Measurements from ENCODE around the gene PRPF38B.
A peak's percentile ranks its signal among the peaks of the same experiment; 100 is the strongest.

PRPF38B gene

GRCh38 chr1:108742253-108742652 is 50.1 kb downstream of the PRPF38B start:
- Histone ChIP-seq H3K27ac (no peak overlapping the region), H3K4me1 (no peaks in the 10 kb centered on the region), H3K36me3 (no peaks in the 10 kb centered on the region), H3K9me3 (no peaks in the 10 kb centered on the region), H3K27me3 (no peaks in the 10 kb centered on the region), H3K4me3 (no peak overlapping the region)
- TF ChIP-seq, protein P1, sequence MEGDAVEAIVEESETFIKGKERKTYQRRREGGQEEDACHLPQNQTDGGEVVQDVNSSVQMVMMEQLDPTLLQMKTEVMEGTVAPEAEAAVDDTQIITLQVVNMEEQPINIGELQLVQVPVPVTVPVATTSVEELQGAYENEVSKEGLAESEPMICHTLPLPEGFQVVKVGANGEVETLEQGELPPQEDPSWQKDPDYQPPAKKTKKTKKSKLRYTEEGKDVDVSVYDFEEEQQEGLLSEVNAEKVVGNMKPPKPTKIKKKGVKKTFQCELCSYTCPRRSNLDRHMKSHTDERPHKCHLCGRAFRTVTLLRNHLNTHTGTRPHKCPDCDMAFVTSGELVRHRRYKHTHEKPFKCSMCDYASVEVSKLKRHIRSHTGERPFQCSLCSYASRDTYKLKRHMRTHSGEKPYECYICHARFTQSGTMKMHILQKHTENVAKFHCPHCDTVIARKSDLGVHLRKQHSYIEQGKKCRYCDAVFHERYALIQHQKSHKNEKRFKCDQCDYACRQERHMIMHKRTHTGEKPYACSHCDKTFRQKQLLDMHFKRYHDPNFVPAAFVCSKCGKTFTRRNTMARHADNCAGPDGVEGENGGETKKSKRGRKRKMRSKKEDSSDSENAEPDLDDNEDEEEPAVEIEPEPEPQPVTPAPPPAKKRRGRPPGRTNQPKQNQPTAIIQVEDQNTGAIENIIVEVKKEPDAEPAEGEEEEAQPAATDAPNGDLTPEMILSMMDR (IDR thresholded peaks at IDR 0.05): no peak
- DNase-seq: no peak
- intact Hi-C loops (cut with DNase I; ENCODE audit: low total_unique reads): no loop called here

DNA sequence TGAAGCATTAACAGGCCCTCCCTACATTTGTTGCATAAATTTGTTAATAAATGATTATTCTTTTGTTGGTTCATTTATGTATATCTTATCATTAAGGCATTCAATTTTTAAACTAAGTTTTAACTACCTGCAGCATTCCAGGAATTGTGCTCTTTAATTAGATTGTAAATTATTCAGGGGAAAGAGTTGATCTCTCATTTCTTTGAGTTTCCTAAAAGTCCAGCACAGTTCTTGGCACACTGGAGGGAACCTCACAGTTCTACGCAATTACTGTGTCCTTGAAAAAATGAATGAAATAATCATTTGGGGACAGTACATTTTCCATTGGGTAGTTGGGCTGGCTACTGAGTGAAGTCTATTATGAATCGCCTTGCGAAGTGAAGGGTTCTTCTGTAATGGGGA is 53.9 kb downstream of the PRPF38B start:
- intact Hi-C loops (cut with DNase I; ENCODE audit: low total_unique reads): loop anchor here (2.0 kb wide), 1 partner anchor 53 kb away; the partner anchor contains the start of gene PRPF38B
- Histone ChIP-seq H3K4me3 (peak overlapping the region; percentile 68 to 79), H3K27ac (peak overlapping the region; percentile 89 to 96), H3K36me3 (no peaks in the 10 kb centered on the region), H3K9me3 (no peaks in the 10 kb centered on the region), H3K27me3 (no peaks in the 10 kb centered on the region), H3K4me1 (peaks cover 0 to 33% (median 13%) of the 10 kb centered on the region in 4 donors)
- DNase-seq: no peak
- TF ChIP-seq, protein P1 (IDR thresholded peaks at IDR 0.05): no peak

GRCh38 chr1:108746382-108747170 is 54.5 kb downstream of the PRPF38B start, which contains the start of gene STXBP3:
Gene STXBP3, plus strand, starts transcription at chr1:108746674. Its CDS starts 64 bp downstream, at chr1:108746738.
- Histone ChIP-seq H3K9me3 (no peaks in the 10 kb centered on the region), H3K27ac (peak within 1 kb of the TSS; percentile 89 to 96), H3K4me1 (peaks cover 0 to 35% (median 15%) of the 10 kb centered on the region in 4 donors), H3K4me3 (peak within 1 kb of the TSS; percentile 68 to 79), H3K27me3 (no peaks in the 10 kb centered on the region), H3K36me3 (no peaks in the 10 kb centered on the region)
- peak; percentile 97 to 99 for DNase-seq
- TF ChIP-seq, protein P1 (IDR thresholded peaks at IDR 0.05): peak; percentile 90 to 96
- intact Hi-C loops (cut with DNase I; ENCODE audit: low total_unique reads): loop anchor here (2.0 kb wide), 1 partner anchor 54 kb away; the partner anchor contains the start of gene PRPF38B

DNA sequence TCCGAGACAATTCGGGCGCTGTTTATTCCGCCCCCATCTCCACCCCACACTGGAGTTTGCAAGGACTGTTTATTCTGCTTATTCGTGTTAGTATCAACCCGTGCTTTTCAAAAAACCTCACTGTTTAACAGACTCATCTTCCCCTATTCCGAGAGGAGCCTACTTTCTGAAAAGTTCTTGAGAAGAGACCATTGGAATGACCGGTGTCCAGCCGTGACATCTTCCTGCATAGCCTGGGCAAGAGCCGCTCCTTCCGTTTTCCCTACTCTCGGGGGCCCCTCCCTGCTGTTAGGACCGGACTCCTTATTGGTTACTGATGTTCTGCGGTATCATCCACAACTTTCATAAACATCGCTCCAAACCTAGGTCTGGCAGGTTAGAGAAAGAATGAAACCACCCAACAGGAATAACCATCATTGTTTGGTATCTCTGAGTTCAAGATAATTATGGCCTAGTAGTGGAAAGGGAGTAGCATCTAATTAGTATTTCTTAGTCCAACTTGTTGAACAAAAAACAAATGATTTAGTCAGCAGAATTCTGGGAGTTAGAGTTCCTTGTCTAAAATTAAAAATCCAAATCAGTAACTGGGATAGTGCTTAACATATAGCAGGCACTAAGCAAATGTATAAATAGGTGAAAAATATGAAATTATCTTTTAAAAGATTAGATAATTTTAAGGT is 55.2 kb downstream of the PRPF38B start:
- Histone ChIP-seq H3K4me1 (peaks cover 0 to 36% (median 15%) of the 10 kb centered on the region in 4 donors), H3K36me3 (peaks cover 0 to 1% (median 0%) of the 10 kb centered on the region in 3 donors), H3K4me3 (peak overlapping the region; percentile 68 to 79), H3K27ac (peak overlapping the region; percentile 89 to 96), H3K9me3 (no peaks in the 10 kb centered on the region), H3K27me3 (no peaks in the 10 kb centered on the region)
- intact Hi-C loops (cut with DNase I; ENCODE audit: low total_unique reads): loop anchor here (2.0 kb wide), 1 partner anchor 55 kb away; the partner anchor contains the start of gene PRPF38B
- TF ChIP-seq, protein P1 (IDR thresholded peaks at IDR 0.05): no peak
- DNase-seq: peak; percentile 89 to 90

GRCh38 chr1:108747898-108748297 is 55.8 kb downstream of the PRPF38B start:
- peak overlapping the region; percentile 68 to 79 for H3K4me3 ChIP-seq
- TF ChIP-seq, protein P1 (IDR thresholded peaks at IDR 0.05): no peak
- DNase-seq: no peak
- H3K36me3 ChIP-seq: peaks cover 0 to 4% (median 0%) of the 10 kb centered on the region in 3 donors
- intact Hi-C loops (cut with DNase I; ENCODE audit: low total_unique reads): loop anchor here (2.0 kb wide), 1 partner anchor 55 kb away; the partner anchor contains the start of gene PRPF38B
- H3K9me3 ChIP-seq: no peaks in the 10 kb centered on the region
- peak overlapping the region; percentile 89 to 96 for H3K27ac ChIP-seq
- H3K27me3 ChIP-seq: no peaks in the 10 kb centered on the region
- H3K4me1 ChIP-seq: peaks cover 0 to 38% (median 15%) of the 10 kb centered on the region in 4 donors

All from tibial artery (tissue), 4 donors.